HepG2 (cell line): ENCODE measurements around the gene PURB.

Experiments used
- NR3C1 ChIP-seq: sonication (generic); formaldehyde crosslinking; IDR thresholded peaks from 2 replicates; pipeline ENCODE4 v1.4.0; 2020; ENCODE audit warnings: missing genetic modification reagents
- REST ChIP-seq, 2 experiments: IDR thresholded peaks; 2 replicates each; pipeline ENCODE4 v1.6.1; 2011 to 2012; ENCODE audit warnings: low read length in 2 of 2, borderline replicate concordance in 1 of 2, low read depth in 1 of 2, mild to moderate bottlenecking in 1 of 2, moderate library complexity in 1 of 2
- ZFP82 ChIP-seq: sonication (generic); formaldehyde crosslinking; IDR thresholded peaks from 2 replicates; pipeline ENCODE4 v1.5.1; 2020; ENCODE audit warnings: mild to moderate bottlenecking, missing genetic modification reagents, borderline replicate concordance

- no peak for TF ChIP-seq REST (IDR thresholded peaks at IDR 0.05; ENCODE audit: borderline replicate concordance in 1 of 2, low read depth in 1 of 2, low read length in 2 of 2)
- no peak for TF ChIP-seq ZFP82 (CRISPR knock-in tag)
- TF ChIP-seq NR3C1 (CRISPR knock-in tag): no peak
Observed at GRCh38 chr7:44893710-44894234, 8.4 kb upstream of the PURB start.
